WTC11 (cell line): ENCODE results near the gene OS9. TPM values are rescaled to one million over a fixed set of nuclear protein-coding genes. Genes with fewer than 3 reads are reported as not detected.

Experiments
- ATAC-seq: fragments of 200-7000 bp; cut with Tn5 transposase; 2 replicates; pipeline ENCODE4 v1.10.0; 2021; ENCODE audit warnings: mild to moderate bottlenecking, moderate library complexity
- CTCF ChIA-PET: fragments of 300-600 bp; sonication (Branson Sonifier 250); formaldehyde crosslinking; loops from one replicate; lab custom pipeline; 2021; ENCODE audit warnings: antibody characterized with exemption; lab: Charles Lee
- POLR2A ChIA-PET: fragments of 350-600 bp; sonication (Branson Sonifier 250); formaldehyde crosslinking; loops from one replicate; lab custom pipeline; 2021; ENCODE audit warnings: antibody characterized with exemption; lab: Charles Lee
- DNase-seq: peaks from one replicate; pipeline ENCODE4 v3.0.0; 2021; ENCODE audit warnings: low spot score
- H3K27ac Mint-ChIP-seq: 2 replicates; pipeline ENCODE4 v1.8.0; 2021; ENCODE audit warnings: mixed read lengths
- H3K27me3 Mint-ChIP-seq: 2 replicates; pipeline ENCODE4 v1.8.0; 2021; ENCODE audit warnings: low read depth, mild to moderate bottlenecking, moderate library complexity, mixed read lengths
- H3K36me3 Mint-ChIP-seq: 2 replicates; pipeline ENCODE4 v1.8.0; 2021; ENCODE audit warnings: mixed read lengths
- H3K4me1 Mint-ChIP-seq: 2 replicates; pipeline ENCODE4 v1.8.0; 2022; ENCODE audit warnings: mixed read lengths
- H3K4me3 Mint-ChIP-seq: 2 replicates; pipeline ENCODE4 v1.8.0; 2021; ENCODE audit warnings: mild to moderate bottlenecking, moderate library complexity, mixed read lengths
- H3K9me3 Mint-ChIP-seq: 2 replicates; pipeline ENCODE4 v1.8.0; 2021; ENCODE audit warnings: mixed read lengths
- CBFB ChIP-seq: sonication (generic); formaldehyde crosslinking; IDR thresholded peaks from 2 replicates; pipeline ENCODE4 v1.8.1; 2022; ENCODE audit warnings: mild to moderate bottlenecking, low read depth, missing genetic modification reagents
- GABPB1 ChIP-seq: sonication (generic); formaldehyde crosslinking; IDR thresholded peaks from 2 replicates; pipeline ENCODE4 v1.8.1; 2023; ENCODE audit warnings: mild to moderate bottlenecking, missing genetic modification reagents
- NFE2L1 ChIP-seq: sonication (generic); formaldehyde crosslinking; IDR thresholded peaks from 2 replicates; pipeline ENCODE4 v1.8.1; 2023; ENCODE audit warnings: missing genetic modification reagents
- NR1H2 ChIP-seq: sonication (generic); formaldehyde crosslinking; IDR thresholded peaks from 2 replicates; pipeline ENCODE4 v1.9.0; 2021; ENCODE audit warnings: mild to moderate bottlenecking, moderate library complexity, missing genetic modification reagents
- RELA ChIP-seq: sonication (generic); formaldehyde crosslinking; IDR thresholded peaks from 2 replicates; pipeline ENCODE4 v1.8.1; 2022; ENCODE audit warnings: missing genetic modification reagents, mild to moderate bottlenecking, borderline replicate concordance
- SMAD4 ChIP-seq: sonication (generic); formaldehyde crosslinking; IDR thresholded peaks from 2 replicates; pipeline ENCODE4 v1.8.0; 2022; ENCODE audit warnings: mild to moderate bottlenecking, missing genetic modification reagents
- ZMAT4 ChIP-seq: fragments of 250-450 bp; sonication (Bioruptor Pico); IDR thresholded peaks from 2 replicates; pipeline ENCODE4 v1.9.0; 2021; ENCODE audit warnings: mild to moderate bottlenecking
- ZNF121 ChIP-seq: sonication (generic); formaldehyde crosslinking; IDR thresholded peaks from 2 replicates; pipeline ENCODE4 v1.8.0; 2023; ENCODE audit warnings: missing genetic modification reagents
- ZNF138 ChIP-seq: sonication (generic); formaldehyde crosslinking; conservative IDR thresholded peaks from 2 replicates; pipeline ENCODE4 v1.8.1; 2022; ENCODE audit warnings: mild to moderate bottlenecking, moderate library complexity, missing genetic modification reagents
- ZNF219 ChIP-seq: sonication (generic); formaldehyde crosslinking; IDR thresholded peaks from 2 replicates; pipeline ENCODE4 v1.8.0; 2023; ENCODE audit warnings: missing genetic modification reagents, mild to moderate bottlenecking, borderline replicate concordance
- ZNF396 ChIP-seq: fragments of 250-450 bp; sonication (Bioruptor Pico); IDR thresholded peaks from 2 replicates; pipeline ENCODE4 v1.8.0; 2021; ENCODE audit warnings: mild to moderate bottlenecking, moderate library complexity, borderline replicate concordance
- ZNF671 ChIP-seq: fragments of 250-450 bp; sonication (Bioruptor Pico); IDR thresholded peaks from 2 replicates; pipeline ENCODE4 v1.8.0; 2021; ENCODE audit warnings: mild to moderate bottlenecking
- total RNA-seq: library from RNA; stranded (reverse); gene quantifications from 3 replicates; pipeline ENCODE4 v1.2.3, GENCODE V29; 2021
- TF ChIP-seq, protein P1 (sequence below): fragments of 250-450 bp; sonication (Bioruptor Pico); IDR thresholded peaks from 2 replicates; pipeline ENCODE4 v2.1.2; 2022; ENCODE audit warnings: mild to moderate bottlenecking, moderate library complexity
- TF ChIP-seq, protein P2 (sequence below): sonication (generic); formaldehyde crosslinking; IDR thresholded peaks from 2 replicates; pipeline ENCODE4 v1.8.1; 2023; ENCODE audit warnings: mild to moderate bottlenecking, missing genetic modification reagents, moderate library complexity
- TF ChIP-seq, protein P3 (sequence below): sonication (generic); formaldehyde crosslinking; conservative IDR thresholded peaks from 2 replicates; pipeline ENCODE4 v1.8.1; 2023; ENCODE audit warnings: mild to moderate bottlenecking, low read depth, missing genetic modification reagents, moderate library complexity
- TF ChIP-seq, protein P4 (sequence below): sonication (generic); formaldehyde crosslinking; IDR thresholded peaks from 2 replicates; pipeline ENCODE4 v1.8.1; 2022; ENCODE audit warnings: missing genetic modification reagents, borderline replicate concordance

OS9 gene
- total RNA-seq, 1 experiment from 2014 or later = 77.5 TPM

GRCh38 chr12:57730336-57731067 lies 36.6 kb downstream of the OS9 start:
- peaks cover 99% of the 10 kb centered on the region for H3K27me3 Mint-ChIP-seq
- no peak for ATAC-seq
- TF ChIP-seq, protein P1, sequence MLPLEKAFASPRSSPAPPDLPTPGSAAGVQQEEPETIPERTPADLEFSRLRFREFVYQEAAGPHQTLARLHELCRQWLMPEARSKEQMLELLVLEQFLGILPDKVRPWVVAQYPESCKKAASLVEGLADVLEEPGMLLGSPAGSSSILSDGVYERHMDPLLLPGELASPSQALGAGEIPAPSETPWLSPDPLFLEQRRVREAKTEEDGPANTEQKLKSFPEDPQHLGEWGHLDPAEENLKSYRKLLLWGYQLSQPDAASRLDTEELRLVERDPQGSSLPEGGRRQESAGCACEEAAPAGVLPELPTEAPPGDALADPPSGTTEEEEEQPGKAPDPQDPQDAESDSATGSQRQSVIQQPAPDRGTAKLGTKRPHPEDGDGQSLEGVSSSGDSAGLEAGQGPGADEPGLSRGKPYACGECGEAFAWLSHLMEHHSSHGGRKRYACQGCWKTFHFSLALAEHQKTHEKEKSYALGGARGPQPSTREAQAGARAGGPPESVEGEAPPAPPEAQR (CRISPR knock-in tag) = no peak
- TF ChIP-seq, protein P2, sequence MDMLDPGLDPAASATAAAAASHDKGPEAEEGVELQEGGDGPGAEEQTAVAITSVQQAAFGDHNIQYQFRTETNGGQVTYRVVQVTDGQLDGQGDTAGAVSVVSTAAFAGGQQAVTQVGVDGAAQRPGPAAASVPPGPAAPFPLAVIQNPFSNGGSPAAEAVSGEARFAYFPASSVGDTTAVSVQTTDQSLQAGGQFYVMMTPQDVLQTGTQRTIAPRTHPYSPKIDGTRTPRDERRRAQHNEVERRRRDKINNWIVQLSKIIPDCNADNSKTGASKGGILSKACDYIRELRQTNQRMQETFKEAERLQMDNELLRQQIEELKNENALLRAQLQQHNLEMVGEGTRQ (CRISPR knock-in tag) = no peak
- no peak for TF ChIP-seq ZNF671 (CRISPR knock-in tag)
- TF ChIP-seq, protein P3, sequence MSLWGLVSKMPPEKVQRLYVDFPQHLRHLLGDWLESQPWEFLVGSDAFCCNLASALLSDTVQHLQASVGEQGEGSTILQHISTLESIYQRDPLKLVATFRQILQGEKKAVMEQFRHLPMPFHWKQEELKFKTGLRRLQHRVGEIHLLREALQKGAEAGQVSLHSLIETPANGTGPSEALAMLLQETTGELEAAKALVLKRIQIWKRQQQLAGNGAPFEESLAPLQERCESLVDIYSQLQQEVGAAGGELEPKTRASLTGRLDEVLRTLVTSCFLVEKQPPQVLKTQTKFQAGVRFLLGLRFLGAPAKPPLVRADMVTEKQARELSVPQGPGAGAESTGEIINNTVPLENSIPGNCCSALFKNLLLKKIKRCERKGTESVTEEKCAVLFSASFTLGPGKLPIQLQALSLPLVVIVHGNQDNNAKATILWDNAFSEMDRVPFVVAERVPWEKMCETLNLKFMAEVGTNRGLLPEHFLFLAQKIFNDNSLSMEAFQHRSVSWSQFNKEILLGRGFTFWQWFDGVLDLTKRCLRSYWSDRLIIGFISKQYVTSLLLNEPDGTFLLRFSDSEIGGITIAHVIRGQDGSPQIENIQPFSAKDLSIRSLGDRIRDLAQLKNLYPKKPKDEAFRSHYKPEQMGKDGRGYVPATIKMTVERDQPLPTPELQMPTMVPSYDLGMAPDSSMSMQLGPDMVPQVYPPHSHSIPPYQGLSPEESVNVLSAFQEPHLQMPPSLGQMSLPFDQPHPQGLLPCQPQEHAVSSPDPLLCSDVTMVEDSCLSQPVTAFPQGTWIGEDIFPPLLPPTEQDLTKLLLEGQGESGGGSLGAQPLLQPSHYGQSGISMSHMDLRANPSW (CRISPR knock-in tag) = no peak
- no peak for TF ChIP-seq ZNF396 (CRISPR knock-in tag)
- TF ChIP-seq, protein P4, sequence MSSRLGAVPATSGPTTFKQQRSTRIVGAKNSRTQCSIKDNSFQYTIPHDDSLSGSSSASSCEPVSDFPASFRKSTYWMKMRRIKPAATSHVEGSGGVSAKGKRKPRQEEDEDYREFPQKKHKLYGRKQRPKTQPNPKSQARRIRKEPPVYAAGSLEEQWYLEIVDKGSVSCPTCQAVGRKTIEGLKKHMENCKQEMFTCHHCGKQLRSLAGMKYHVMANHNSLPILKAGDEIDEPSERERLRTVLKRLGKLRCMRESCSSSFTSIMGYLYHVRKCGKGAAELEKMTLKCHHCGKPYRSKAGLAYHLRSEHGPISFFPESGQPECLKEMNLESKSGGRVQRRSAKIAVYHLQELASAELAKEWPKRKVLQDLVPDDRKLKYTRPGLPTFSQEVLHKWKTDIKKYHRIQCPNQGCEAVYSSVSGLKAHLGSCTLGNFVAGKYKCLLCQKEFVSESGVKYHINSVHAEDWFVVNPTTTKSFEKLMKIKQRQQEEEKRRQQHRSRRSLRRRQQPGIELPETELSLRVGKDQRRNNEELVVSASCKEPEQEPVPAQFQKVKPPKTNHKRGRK (CRISPR knock-in tag) = no peak
- no peak for TF ChIP-seq ZNF121 (CRISPR knock-in tag)
- no peak for TF ChIP-seq NFE2L1 (CRISPR knock-in tag)
- no peak for DNase-seq
- ChIA-PET POLR2A (no interaction called here), CTCF (no interaction called here)
- no peak overlapping the region for H3K27ac Mint-ChIP-seq
- H3K4me3 Mint-ChIP-seq = no peak overlapping the region
- no peaks in the 10 kb centered on the region for H3K36me3 Mint-ChIP-seq
- H3K9me3 Mint-ChIP-seq = no peaks in the 10 kb centered on the region
- H3K4me1 Mint-ChIP-seq = peaks cover 21% of the 10 kb centered on the region

DNA sequence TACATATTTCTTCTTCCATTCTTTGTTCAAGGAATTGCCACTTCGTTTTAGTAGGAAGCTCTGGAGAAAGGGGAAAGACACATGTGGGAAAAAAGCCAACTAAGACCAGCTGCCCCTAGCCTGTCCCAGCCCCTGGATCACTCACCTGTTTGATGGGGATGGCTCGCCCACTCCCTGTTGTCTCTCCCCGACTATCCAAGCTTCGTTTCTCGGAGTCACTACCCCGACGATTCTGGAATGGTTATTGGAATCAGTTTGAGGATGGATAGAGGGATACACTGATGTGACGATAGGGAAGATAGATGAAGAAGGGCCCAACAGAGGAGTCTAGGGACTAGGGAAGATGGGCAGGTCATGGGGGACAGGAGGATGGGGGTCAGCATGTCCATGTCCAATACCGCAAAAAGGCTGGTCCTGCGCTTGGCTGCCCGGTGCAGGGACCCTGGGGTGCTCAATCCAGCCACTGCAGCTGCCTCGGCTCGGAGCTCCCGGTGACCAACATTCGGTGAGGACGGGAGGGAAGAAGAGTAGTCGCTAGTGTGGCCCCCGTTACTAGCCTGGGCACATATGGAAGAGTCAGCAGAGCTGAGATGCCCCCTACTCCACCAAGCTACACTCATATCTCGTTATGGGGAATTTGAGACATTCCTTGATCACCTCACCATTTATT lies 37.6 kb downstream of the OS9 start:
- H3K4me1 Mint-ChIP-seq = peaks cover 22% of the 10 kb centered on the region
- H3K27ac Mint-ChIP-seq = no peak overlapping the region
- H3K36me3 Mint-ChIP-seq = no peaks in the 10 kb centered on the region
- POLR2A ChIA-PET = interaction anchor here (0.6 kb wide), 1 partner anchor 229 kb away, joined by 17 read pairs; no protein-coding TSS in a partner anchor
- peaks cover 100% of the 10 kb centered on the region for H3K27me3 Mint-ChIP-seq
- H3K9me3 Mint-ChIP-seq = no peaks in the 10 kb centered on the region
- CTCF ChIA-PET = interaction anchor here (0.7 to 1.4 kb wide), 3 partner anchors 10 to 38 kb away, joined by 3 to 7 read pairs (median 3); partner anchors contain the start of gene OS9
- DNase-seq (no peak), ATAC-seq (no peak)
- no peak for TF ChIP-seq CBFB
- TF ChIP-seq ZNF138 = no peak
- no peak for TF ChIP-seq GABPB1
- TF ChIP-seq, protein P4 (CRISPR knock-in tag) = no peak
- no peak for TF ChIP-seq NR1H2
- TF ChIP-seq RELA (CRISPR knock-in tag) = no peak
- TF ChIP-seq SMAD4 (CRISPR knock-in tag) = no peak
- no peak for TF ChIP-seq ZNF219
- no peak for TF ChIP-seq ZMAT4 (CRISPR knock-in tag)
- H3K4me3 Mint-ChIP-seq = no peak overlapping the region
